Measurements from ENCODE around the gene CELSR1. TPM values are rescaled to one million over a fixed set of nuclear protein-coding genes. Genes with fewer than 3 reads are reported as not detected.
"Not testable (repeated sequence)": the region's sequence is repeated elsewhere in the genome, so short reads cannot be mapped to it uniquely, and the experiment has no call there.

The CELSR1 gene
- total RNA-seq, 1 experiment from 2014 or later = 14.2 TPM

DNA sequence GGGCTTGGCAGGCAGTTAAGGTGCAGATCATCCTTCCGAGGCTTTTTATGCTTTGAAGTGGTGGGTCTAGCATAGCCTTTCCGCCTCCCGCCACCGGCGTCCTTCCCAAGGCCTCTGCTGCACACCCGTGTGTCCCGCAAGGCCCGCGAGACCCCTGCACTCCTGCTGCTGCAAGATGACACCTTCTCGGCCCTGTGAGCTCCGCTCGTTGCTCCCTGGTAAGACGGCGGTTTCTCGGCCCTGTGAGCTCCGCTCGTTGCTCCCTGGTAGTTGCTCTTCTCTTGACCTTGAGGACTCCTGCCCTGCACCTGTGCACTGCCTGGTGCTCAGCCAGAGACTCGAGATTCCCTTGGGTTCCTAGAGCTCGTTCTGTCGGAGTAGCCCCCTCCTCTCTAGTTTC, 219.8 kb downstream of the CELSR1 start:
- intact Hi-C loops (cut with micrococcal nuclease) = loop anchor here (10.0 kb wide), 1 partner anchor 323 kb away; no protein-coding TSS in a partner anchor
- no peak overlapping the region for H3K27ac ChIP-seq (ENCODE audit: low read length)
- DNase-seq (no peak), ATAC-seq (no peak)
- H3K9me2 ChIP-seq (replicated peaks; ENCODE audit: low read length) = no peaks in the 10 kb centered on the region
- no peaks in the 10 kb centered on the region for H4K20me1 ChIP-seq (ENCODE audit: low read length)
- no TSS peak for BruUV-seq (replicated peaks)
- H2AFZ ChIP-seq (ENCODE audit: low read length) = no peak overlapping the region
- no peaks in the 10 kb centered on the region for H3K9me3 ChIP-seq (ENCODE audit: low read length)
- no peaks in the 10 kb centered on the region for H3K4me1 ChIP-seq (ENCODE audit: insufficient read depth, low read length)
- no peaks in the 10 kb centered on the region for H3K27me3 ChIP-seq (ENCODE audit: low read length)
- 0 out of 2 replicates have a peak, but pooled peaks cover 4% of the 10 kb centered on the region for H3K79me2 ChIP-seq (ENCODE audit: low read length)
- peaks cover 25% of the 10 kb centered on the region for H3K36me3 ChIP-seq (ENCODE audit: low read depth, low read length)
- ChIA-PET POLR2A (ENCODE audit: unreplicated experiment) (no interaction called here), CTCF (no interaction called here)
- H3K4me3 ChIP-seq (ENCODE audit: low read length) = no peak overlapping the region
- no peaks in the 10 kb centered on the region for H3F3A ChIP-seq (ENCODE audit: low read length, unreplicated experiment)
- no peak overlapping the region for H3K9ac ChIP-seq (ENCODE audit: low read length)
- TF ChIP-seq CTCF (conservative IDR thresholded peaks at IDR 0.05; ENCODE audit: low read depth, low read length) (no peak), EZH2phosphoT487 (IDR thresholded peaks at IDR 0.05; ENCODE audit: borderline replicate concordance, low read length) (no peak), EZH2 (IDR thresholded peaks at IDR 0.05; ENCODE audit: low read length, unreplicated experiment) (no peak)
- no peak overlapping the region for H3K4me2 ChIP-seq (ENCODE audit: low read length)

GRCh38 chr22:46315976-46316375, 221.4 kb downstream of the CELSR1 start:
- H3K27me3 ChIP-seq (ENCODE audit: low read length) = no peaks in the 10 kb centered on the region
- DNase-seq = no peak
- intact Hi-C loops (cut with micrococcal nuclease) = loop anchor here (10.0 kb wide), 1 partner anchor 321 kb away; no protein-coding TSS in a partner anchor
- POLR2A ChIA-PET (ENCODE audit: unreplicated experiment) = no interaction called here
- H2AFZ ChIP-seq (ENCODE audit: low read length) = no peak overlapping the region
- CTCF ChIA-PET = interaction anchor here (0.6 kb wide), 1 partner anchor 320 kb away, joined by 3 read pairs; no protein-coding TSS in a partner anchor
- H3K4me2 ChIP-seq (ENCODE audit: low read length) = no peak overlapping the region
- TF ChIP-seq EZH2phosphoT487 (IDR thresholded peaks at IDR 0.05; ENCODE audit: borderline replicate concordance, low read length) (no peak), EZH2 (IDR thresholded peaks at IDR 0.05; ENCODE audit: low read length, unreplicated experiment) (no peak), CTCF (conservative IDR thresholded peaks at IDR 0.05; ENCODE audit: low read depth, low read length) (no peak)
- no peaks in the 10 kb centered on the region for H3F3A ChIP-seq (ENCODE audit: low read length, unreplicated experiment)
- H3K9ac ChIP-seq (ENCODE audit: low read length) = no peak overlapping the region
- H3K27ac ChIP-seq (ENCODE audit: low read length) = no peak overlapping the region
- 0 out of 2 replicates have a peak, but pooled peaks cover 4% of the 10 kb centered on the region for H3K79me2 ChIP-seq (ENCODE audit: low read length)
- H3K4me3 ChIP-seq (ENCODE audit: low read length) = no peak overlapping the region
- no TSS peak for BruUV-seq (replicated peaks)
- H3K4me1 ChIP-seq (ENCODE audit: insufficient read depth, low read length) = no peaks in the 10 kb centered on the region
- H3K9me2 ChIP-seq (replicated peaks; ENCODE audit: low read length) = no peaks in the 10 kb centered on the region
- no peaks in the 10 kb centered on the region for H3K9me3 ChIP-seq (ENCODE audit: low read length)
- ATAC-seq = no peak
- no peaks in the 10 kb centered on the region for H4K20me1 ChIP-seq (ENCODE audit: low read length)
- H3K36me3 ChIP-seq (ENCODE audit: low read depth, low read length) = peaks cover 25% of the 10 kb centered on the region

- H2AFZ ChIP-seq (ENCODE audit: low read length); H3K9me3 ChIP-seq (ENCODE audit: low read length); POLR2A ChIA-PET (ENCODE audit: unreplicated experiment); H3K27ac ChIP-seq (ENCODE audit: low read length); BruUV-seq (replicated peaks); H4K20me1 ChIP-seq (ENCODE audit: low read length); H3K4me3 ChIP-seq (ENCODE audit: low read length); ATAC-seq; H3F3A ChIP-seq (ENCODE audit: low read length, unreplicated experiment); H3K27me3 ChIP-seq (ENCODE audit: low read length); H3K4me1 ChIP-seq (ENCODE audit: insufficient read depth, low read length); H3K9me2 ChIP-seq (replicated peaks; ENCODE audit: low read length); H3K4me2 ChIP-seq (ENCODE audit: low read length); CTCF ChIA-PET; DNase-seq; H3K9ac ChIP-seq (ENCODE audit: low read length): not testable (repeated sequence)
- peaks cover 38% of the 10 kb centered on the region for H3K36me3 ChIP-seq (ENCODE audit: low read depth, low read length)
- H3K79me2 ChIP-seq (ENCODE audit: low read length) = peaks cover 14% of the 10 kb centered on the region; the same call in 1 of the 2 replicates
- intact Hi-C loops (cut with micrococcal nuclease) = loop anchor here (10.0 kb wide), 1 partner anchor 318 kb away; no protein-coding TSS in a partner anchor
These were observed 224.6 kb downstream of the CELSR1 start for GRCh38 chr22:46312848-46313247.

Data from PC-3 (cell line).